GM18951 (cell line): ENCODE measurements around the gene MARK2.
A peak's percentile ranks its signal among the peaks of the same experiment; 100 is the strongest.
"Not testable (repeated sequence)": the region's sequence is repeated elsewhere in the genome, so short reads cannot be mapped to it uniquely, and the experiment has no call there.

Source experiments
- POLR2A ChIP-seq: IDR thresholded peaks from 4 replicates; pipeline ENCODE4 v1.6.1; 2011; ENCODE audit warnings: mild to moderate bottlenecking; ENCODE audit not compliant: insufficient read length, insufficient read depth; ENCODE audit errors: extremely low read depth
- in situ Hi-C: fragments of 300-500 bp; cut with MboI; formaldehyde crosslinking; loops from one replicate; pipeline ENCODE4 v1.12.0; 2022; ENCODE audit warnings: low sequenced_read_pairs, mixed read lengths, inconsistent platforms; ENCODE audit not compliant: unreplicated experiment

Gene MARK2

DNA sequence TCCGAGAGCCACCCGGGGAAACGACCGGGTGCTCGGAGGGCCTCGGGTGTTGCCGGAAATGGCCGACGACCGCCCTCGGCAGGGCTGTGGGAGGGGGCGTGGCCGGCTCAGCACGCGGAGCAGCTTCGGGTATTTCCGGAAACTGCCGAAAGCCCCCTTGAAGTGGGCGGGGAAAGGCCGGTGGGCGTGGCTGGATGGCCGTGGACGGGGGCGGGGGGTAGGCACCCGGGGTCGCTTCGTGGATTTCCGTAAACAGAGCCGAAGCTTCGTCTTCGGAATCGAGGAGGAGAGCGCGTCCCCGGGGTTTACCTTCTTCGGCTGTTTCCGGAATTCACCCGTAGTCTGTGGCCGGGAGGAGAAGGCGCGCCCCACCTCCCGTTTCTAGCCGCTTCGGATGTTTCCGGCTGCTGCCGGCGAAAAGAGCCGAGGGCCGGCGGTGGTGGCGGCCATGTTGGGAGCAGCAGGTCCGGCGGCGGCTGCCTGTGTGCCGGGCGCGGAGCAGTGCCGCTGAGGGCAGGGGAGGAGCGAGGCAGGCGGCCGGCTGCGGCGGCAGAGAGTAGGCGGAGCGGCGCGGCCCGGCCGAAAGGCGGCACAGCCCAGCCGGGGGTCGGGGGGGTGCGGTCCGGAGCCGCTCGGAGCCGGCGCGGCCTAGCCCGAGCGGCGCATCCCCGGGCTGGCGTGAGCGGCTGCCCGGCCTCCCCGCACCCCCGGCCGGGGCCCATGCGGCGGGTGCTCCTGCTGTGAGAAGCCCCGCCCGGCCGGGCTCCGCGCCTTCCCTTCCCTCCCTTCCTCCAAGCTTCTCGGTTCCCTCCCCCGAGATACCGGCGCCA is at the start of gene MARK2:
Gene MARK2 (plus strand): TSS at position 433 of the 830 bp plus-strand sequence. CDS start 397 bp downstream, at position 830.
- TF ChIP-seq POLR2A: peak; percentile 80

DNA sequence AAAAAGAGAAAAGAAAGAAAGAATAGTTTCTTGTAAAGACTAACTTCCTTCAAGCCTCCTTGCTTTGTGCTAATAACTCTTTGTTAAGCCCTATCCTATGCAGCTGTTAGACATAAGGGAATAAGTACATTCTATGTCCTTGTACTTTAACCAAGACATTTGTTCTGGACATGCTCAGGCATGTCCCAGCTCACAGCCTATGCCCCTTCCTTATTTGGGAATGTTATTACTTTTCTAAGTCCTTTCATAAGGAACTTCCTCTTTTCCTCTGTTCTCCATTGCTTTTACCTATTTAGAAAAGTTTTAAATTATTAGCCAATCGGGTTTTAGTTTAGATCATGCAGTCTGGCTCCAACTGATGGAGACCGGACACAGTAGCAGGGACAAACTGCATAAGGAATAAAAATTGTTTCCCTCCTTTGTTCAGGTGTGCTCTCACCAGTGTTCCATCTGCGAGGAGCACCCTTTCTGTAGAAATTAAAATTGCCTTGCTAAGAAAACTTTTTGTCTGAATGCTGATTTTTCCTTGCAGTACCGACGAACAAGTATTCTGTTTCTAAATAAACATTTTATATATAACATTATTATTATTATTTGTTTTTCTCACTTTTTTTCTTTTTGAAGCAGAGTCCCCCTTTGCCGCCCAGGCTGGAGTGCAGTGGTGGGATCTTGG is 47.3 kb upstream of the MARK2 start:
- in situ Hi-C loops: no loop called here
- TF ChIP-seq POLR2A: no peak

More for the DNA sequence above, at the start of gene MARK2:
- in situ Hi-C loops: loop anchor here (10.0 kb wide), 2 partner anchors 106 to 316 kb away; no protein-coding TSS in a partner anchor

DNA sequence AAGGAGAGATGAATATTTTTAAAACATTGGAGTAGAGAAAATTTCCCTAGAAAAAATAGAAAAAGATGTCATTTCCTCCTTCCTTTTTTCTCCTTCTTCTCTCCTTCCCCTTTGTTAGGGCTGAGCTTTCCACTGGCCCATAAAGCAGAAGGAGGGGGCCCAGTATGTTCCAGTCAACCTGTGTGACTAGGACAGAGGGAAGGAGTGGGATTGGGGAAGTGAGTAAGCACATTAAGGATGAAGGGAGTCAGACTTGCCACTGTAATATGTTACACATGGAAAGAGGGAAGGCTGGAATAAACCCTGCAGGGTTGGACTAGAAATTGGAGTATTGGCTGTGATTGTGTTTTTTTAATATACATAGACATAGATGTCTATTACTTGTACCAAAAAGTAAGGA is 45.7 kb upstream of the MARK2 start:
- TF ChIP-seq POLR2A: no peak
- in situ Hi-C loops: no loop called here

DNA sequence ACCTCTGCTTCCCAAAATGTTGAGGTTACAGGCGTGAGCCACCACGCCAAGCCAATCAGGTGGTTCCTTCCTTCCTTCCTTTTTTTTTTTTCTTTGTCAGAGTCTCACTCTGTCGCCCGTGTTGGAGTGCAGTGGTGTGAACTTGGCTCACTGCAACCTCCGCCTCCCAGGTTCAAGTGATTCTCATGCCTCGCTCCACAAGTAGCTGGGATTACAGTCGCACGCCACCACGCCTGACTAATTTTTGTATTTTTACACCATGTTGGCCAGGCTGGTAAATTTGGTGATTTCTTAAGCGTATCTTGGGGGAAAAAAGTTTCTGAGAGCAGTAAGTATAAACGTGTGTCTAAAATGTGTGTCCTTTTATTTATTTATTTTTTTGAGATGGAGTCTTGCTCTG is 43.8 kb upstream of the MARK2 start:
- TF ChIP-seq POLR2A: no peak
- in situ Hi-C loops: no loop called here

DNA sequence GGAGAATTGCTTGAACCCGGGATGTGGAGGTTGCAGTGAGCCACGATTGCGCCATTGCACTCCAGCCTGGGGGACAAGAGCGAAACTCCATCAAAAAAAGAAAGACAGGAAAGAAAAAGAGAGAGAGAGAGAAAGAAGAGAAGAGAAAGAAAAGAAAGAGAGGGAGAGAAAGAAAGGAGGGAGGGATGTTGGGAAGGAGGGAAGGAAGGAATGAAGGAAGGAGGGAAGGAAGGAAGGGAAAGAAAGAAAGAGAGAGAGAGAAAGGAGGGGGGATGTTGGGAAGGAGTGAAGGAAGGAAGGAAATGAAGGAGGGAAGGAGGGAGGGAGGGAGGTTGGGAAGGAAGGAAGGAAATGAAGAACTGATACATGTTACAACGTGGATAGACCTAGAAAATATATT is 38.0 kb upstream of the MARK2 start:
- in situ Hi-C loops: no loop called here

DNA sequence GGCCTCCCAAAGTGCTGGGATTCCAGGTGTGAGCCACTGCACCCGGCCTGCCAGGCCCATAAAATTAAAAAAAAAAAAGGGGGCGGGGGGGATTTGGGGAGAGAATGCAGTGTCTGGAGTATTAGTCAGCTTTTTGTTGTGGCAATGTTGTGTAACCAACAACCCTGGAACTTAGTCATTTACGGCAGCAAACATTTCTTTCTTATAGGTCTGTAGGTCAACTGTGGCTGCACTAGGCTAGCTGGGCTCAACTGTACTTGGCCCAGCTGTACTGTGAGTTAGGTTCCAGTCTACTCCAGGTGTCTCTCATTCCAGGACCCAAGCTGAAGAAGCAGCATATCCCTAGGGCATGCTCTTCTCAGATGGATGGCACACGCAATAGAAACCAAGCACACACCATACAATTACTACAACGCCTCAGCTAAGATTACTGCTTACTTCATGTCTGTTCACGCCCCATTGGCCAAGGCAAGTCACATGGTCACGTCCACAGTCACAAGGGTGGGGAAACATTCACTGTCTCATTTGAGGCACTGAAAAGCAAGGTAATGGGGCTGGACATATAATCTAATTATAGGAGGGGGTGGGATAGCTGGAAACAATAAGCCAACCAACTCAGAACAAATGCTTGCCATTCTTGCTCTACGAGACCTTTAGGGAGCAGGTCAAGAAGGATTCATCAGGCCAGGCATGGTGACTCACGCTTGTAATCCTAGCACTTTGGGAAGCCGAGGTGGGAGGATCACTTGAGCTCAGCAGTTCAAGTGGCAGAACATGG is 36.1 kb upstream of the MARK2 start:
- TF ChIP-seq POLR2A: no peak
- in situ Hi-C loops: no loop called here

More for the DNA sequence above, 38.0 kb upstream of the MARK2 start:
- TF ChIP-seq POLR2A: no peak

DNA sequence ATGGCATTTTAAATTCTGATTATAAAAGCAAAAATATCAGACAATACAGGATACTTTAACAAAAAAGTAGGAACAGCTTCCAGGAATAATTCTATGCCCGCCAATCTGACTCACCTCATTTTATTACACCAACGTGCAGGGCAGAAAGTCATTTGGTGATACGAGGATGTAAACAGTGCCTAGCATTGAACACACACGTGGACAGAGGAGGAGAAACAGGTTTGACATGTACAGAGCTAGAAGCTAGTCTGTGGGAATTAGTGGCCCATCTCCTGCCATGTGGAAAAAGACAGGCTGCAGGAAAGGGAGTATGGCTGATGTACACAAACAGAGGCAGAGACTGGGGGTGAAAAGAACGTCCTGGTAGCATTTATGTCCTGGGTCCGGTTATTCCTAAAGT is 34.7 kb upstream of the MARK2 start:
- no peak for TF ChIP-seq POLR2A
- in situ Hi-C loops: no loop called here

DNA sequence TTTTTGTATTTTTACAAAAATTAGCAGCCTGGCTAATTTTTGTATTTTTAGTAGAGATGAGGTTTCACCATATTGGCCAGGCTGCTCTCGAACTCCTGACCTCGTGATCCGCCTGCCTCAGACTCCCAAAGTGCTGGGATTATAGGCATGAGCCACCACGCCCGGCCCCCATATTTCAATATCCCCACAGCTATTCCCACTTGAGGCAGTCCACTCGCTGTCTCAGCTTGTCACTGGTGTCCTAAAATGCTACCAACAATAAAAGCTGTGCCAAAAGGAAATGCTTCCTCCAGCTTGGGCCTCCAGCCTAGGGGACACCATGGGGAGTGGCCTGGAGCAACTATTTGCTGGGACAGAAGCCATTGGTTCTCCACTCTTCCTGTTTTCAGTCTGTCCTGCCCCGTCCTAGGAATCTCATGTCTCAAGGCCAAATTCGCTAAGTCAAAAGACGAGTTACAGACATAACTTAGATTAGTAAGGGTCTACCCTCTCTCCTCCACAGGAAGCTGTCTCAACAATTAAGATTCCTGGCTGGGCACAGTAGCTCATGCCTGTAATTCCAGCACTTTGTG is 33.0 kb upstream of the MARK2 start:
- TF ChIP-seq POLR2A: no peak
- in situ Hi-C loops: no loop called here

DNA sequence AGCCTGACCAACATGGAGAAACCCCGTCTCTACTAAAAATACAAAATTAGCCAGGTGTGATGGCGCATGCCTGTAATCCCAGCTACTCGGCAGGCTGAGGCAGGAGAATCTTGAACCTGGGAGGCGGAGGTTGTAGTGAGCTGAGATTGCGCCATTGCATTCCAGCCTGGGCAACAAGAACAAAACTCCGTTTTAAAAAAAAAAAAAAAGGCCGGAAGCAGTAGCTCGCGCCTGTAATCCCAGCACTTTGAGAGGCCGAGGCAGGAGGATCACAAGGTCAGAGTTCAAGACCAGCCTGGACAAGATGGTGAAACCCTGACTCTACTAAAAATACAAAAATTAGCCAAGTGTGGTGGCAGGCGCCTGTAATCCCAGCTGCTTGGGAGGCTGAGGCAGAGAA is 28.5 kb upstream of the MARK2 start:
- in situ Hi-C loops: not testable (repeated sequence)

DNA sequence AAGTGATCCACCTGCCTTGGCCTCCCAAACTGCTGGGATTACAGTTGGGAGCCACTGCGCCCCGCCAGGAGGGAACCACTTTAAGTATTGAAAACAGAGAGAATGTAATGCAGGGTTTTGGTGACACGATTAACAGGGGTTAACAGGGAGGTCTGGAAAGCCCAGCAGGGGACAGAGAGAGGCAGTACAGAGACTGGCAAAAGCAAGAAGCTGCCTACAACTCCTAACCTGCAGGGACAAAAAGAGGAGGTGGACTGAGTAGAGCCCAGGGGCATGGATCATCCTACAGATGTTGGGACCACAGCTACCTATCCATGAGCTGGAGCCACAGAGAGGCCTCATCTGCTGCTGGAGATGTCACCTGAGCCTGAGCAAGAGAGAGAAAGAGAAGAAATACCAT is 27.4 kb upstream of the MARK2 start:
- in situ Hi-C loops: no loop called here
- no peak for TF ChIP-seq POLR2A

DNA sequence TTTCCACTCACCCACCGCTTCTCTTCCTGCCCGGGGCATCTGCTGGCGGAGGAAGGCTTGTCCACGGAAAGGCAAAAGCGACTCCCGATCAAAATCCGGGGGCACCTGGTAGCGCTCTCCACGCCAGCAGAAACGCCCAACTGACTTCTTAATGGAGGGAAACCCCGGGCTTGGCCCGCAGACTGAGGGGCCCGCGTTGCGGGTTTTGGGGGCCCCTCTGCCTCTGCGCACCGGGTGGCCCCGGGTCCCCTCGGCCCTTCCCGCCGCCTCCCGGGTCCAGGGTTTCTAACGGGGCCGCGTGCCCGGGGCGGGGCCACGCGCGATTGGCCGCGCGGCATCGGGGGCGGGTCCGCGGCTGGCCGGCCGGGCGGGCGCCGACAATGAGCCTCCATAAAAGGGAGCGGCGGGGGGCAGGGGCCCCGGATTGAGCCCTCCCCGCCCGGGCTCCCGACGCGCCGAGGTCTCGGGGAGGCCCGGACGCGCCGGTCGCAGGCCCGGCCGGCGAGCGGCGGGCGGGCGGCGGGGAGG is 25.8 kb upstream of the MARK2 start, which contains the start of gene SPINDOC:
Gene SPINDOC (plus strand): TSS at position 422 of the 528 bp plus-strand sequence. CDS start 231 bp downstream, outside the sequence.
- in situ Hi-C loops: no loop called here
- TF ChIP-seq POLR2A: peak; percentile 85

DNA sequence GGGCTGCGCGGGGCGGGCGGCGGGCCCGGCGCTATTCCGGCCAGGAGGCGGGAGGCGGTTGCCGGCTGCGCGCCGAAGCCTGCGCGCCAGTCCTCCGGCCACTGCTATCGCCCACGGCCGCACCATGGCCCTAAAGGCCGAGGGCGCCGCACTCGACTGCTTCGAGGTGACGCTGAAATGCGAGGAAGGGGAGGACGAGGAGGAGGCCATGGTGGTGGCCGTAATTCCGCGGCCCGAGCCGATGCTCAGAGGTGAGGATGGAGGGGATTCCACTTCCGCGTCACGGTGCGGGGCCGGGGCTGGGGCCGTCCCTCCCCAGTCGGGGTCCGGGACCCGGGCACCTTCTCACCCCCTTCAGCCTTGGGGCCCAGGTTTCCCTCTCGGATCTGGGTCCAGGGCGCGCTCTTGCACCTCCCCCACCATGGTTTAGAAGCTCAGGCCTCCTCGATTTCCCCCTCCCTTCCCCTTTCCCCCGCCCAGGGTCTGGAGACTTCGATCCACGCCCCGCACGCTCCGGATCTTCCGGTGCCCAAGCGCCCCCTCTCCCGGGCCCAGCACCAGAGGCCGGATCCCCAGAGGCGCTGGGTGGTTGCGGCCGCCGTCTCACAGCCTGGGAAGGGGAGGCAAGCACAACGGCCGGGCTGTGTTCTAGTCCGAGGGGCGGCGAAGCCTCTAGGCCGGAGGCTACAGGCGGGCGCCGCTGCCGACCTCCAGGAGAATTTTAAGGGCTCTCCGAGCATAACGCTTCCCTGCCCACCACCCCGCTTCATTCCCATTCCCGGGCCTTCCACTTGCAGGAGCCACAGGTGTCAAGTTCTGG is 25.1 kb upstream of the MARK2 start:
- TF ChIP-seq POLR2A: no peak
- in situ Hi-C loops: no loop called here
